WERI-Rb-1 (cell line): Measurements from ENCODE around the gene PSENEN.

ENCODE experiments used
- DNase-seq: peaks from one replicate; pipeline ENCODE4 v3.0.0-alpha.2; 2020
- H3K27ac ChIP-seq: fragments of 250-450 bp; sonication (Bioruptor Pico); 2 replicates; pipeline ENCODE4 v1.5.1; 2020; ENCODE audit warnings: mild to moderate bottlenecking, moderate library complexity
- H3K27me3 ChIP-seq: fragments of 250-450 bp; sonication (Bioruptor Pico); 2 replicates; pipeline ENCODE4 v1.5.1; 2021; ENCODE audit warnings: mild to moderate bottlenecking, low read depth, moderate library complexity; ENCODE audit not compliant: insufficient read depth, severe bottlenecking
- H3K36me3 ChIP-seq: fragments of 250-450 bp; sonication (Bioruptor Pico); 2 replicates; pipeline ENCODE4 v1.5.1; 2020; ENCODE audit warnings: mild to moderate bottlenecking, moderate library complexity
- H3K4me3 ChIP-seq: 2 replicates; pipeline ENCODE4 v1.5.1; 2011; ENCODE audit warnings: low read depth, mild to moderate bottlenecking, control low read depth, low read length
- H3K9me3 ChIP-seq: fragments of 250-450 bp; sonication (Bioruptor Pico); 2 replicates; pipeline ENCODE4 v1.5.1; 2021; ENCODE audit warnings: mild to moderate bottlenecking, moderate library complexity; ENCODE audit not compliant: severe bottlenecking
- CTCF ChIP-seq: IDR thresholded peaks from 2 replicates; pipeline ENCODE4 v1.5.1; 2011; ENCODE audit warnings: low read depth, mild to moderate bottlenecking, control low read depth, inconsistent platforms, low read length

Gene PSENEN

GRCh38 chr19:35785339-35785627, 39.8 kb downstream of the PSENEN start:
- Histone ChIP-seq H3K27me3 (no peaks in the 10 kb centered on the region), H3K27ac (no peak overlapping the region), H3K9me3 (no peaks in the 10 kb centered on the region), H3K36me3 (peaks cover 51% of the 10 kb centered on the region), H3K4me3 (no peak overlapping the region)
- no peak for TF ChIP-seq CTCF
- no peak for DNase-seq

GRCh38 chr19:35786299-35787160, 41.1 kb downstream of the PSENEN start:
- no peak for TF ChIP-seq CTCF
- no peak overlapping the region for H3K4me3 ChIP-seq

GRCh38 chr19:35787227-35787799, 41.9 kb downstream of the PSENEN start:
- no peak overlapping the region for H3K4me3 ChIP-seq
- H3K36me3 ChIP-seq = peaks cover 38% of the 10 kb centered on the region
- no peaks in the 10 kb centered on the region for H3K9me3 ChIP-seq
- no peak for DNase-seq
- H3K27me3 ChIP-seq = no peaks in the 10 kb centered on the region
- TF ChIP-seq CTCF = no peak
- peak overlapping the region; percentile 53 for H3K27ac ChIP-seq

More at GRCh38 chr19:35786299-35787160, 41.1 kb downstream of the PSENEN start:
- Histone ChIP-seq H3K9me3 (no peaks in the 10 kb centered on the region), H3K27me3 (no peaks in the 10 kb centered on the region), H3K27ac (peak overlapping the region; percentile 58), H3K36me3 (peaks cover 44% of the 10 kb centered on the region)
- DNase-seq = peak; percentile 87

- no peaks in the 10 kb centered on the region for H3K27me3 ChIP-seq
- no peak for TF ChIP-seq CTCF
- H3K9me3 ChIP-seq = no peaks in the 10 kb centered on the region
- DNase-seq = no peak
- no peak overlapping the region; the same call in none of the 2 replicates for H3K27ac ChIP-seq
- no peak overlapping the region for H3K4me3 ChIP-seq
- H3K36me3 ChIP-seq = peaks cover 31% of the 10 kb centered on the region
Observed at GRCh38 chr19:35788205-35788960, 42.9 kb downstream of the PSENEN start.

GRCh38 chr19:35789195-35789977, 43.9 kb downstream of the PSENEN start:
- H3K4me3 ChIP-seq = no peak overlapping the region
- no peaks in the 10 kb centered on the region for H3K9me3 ChIP-seq
- peaks cover 31% of the 10 kb centered on the region for H3K36me3 ChIP-seq
- no peaks in the 10 kb centered on the region for H3K27me3 ChIP-seq
- DNase-seq = no peak
- H3K27ac ChIP-seq = peak overlapping the region; percentile 31; the same call in 1 of the 2 replicates
- TF ChIP-seq CTCF = no peak
